Measurements from ENCODE around the gene PHTF2.

Gene PHTF2

DNA sequence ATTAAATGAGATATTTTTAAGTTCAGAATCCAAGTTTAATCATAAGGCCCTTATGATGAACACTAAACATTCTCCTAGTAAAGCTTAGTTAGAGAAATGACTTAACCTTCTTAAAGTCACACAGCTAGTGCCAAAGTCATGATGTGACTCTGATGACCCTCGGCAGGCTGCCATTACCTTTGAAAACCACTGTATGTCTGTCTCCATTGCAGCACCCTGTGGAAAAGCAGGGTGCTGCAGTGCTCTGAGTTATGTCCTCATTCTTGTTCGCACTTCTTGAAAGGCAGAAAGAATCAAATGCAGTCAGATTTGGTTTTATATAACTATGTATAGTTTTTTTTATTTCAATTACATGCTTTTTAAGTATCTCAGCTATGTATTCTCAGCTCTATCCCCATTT, 105.0 kb downstream of the PHTF2 start:
- peak; percentile 17 for TF ChIP-seq CTCF (IDR thresholded peaks at IDR 0.05; ENCODE audit: control extremely low read depth, extremely low read depth, low read depth, missing control alignments)
- peak; percentile 15 for DNase-seq (ENCODE audit: extremely low spot score)
- CTCF ChIA-PET, result interaction anchor here (0.6 to 1.6 kb wide), 6 partner anchors 8 to 252 kb away, joined by 3 to 4 read pairs (median 3); no protein-coding TSS in a partner anchor
- POLR2A ChIA-PET, result no interaction called here

DNA sequence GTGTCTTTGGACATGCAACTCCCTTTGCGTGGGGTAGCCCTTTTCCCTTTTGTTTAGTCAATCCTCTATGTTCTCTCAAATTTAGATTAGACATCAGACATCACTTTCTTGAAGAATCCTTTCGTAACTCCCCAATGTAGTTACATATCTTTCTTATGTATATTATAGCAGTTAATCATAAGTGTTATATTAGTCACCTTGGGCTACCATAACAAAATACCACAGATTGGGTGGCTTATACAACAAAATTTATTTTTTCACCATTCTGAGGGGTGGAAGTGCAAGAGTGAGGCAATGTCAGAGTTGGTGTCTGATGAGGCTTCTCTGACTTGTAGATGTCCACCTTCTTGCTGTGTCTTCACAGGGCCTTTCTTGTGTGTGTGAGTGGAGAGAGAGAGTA, 105.7 kb downstream of the PHTF2 start:
- TF ChIP-seq CTCF (IDR thresholded peaks at IDR 0.05; ENCODE audit: control extremely low read depth, extremely low read depth, low read depth, missing control alignments), result no peak
- POLR2A ChIA-PET, result no interaction called here

GRCh38 chr7:77907281-77907680, 108.7 kb downstream of the PHTF2 start:
- POLR2A ChIA-PET, result interaction anchor here (0.6 kb wide), 1 partner anchor 18 kb away, joined by 3 read pairs; no protein-coding TSS in a partner anchor
- TF ChIP-seq CTCF (IDR thresholded peaks at IDR 0.05; ENCODE audit: control extremely low read depth, extremely low read depth, low read depth, missing control alignments), result no peak
- CTCF ChIA-PET, result interaction anchor here (1.0 to 1.9 kb wide), 5 partner anchors 8 to 256 kb away, joined by 3 to 5 read pairs (median 4); no protein-coding TSS in a partner anchor
- no peak for DNase-seq (ENCODE audit: extremely low spot score)

More for the DNA sequence above, 105.7 kb downstream of the PHTF2 start:
- DNase-seq (ENCODE audit: extremely low spot score), result no peak
- CTCF ChIA-PET, result interaction anchor here (1.1 to 1.5 kb wide), 2 partner anchors 29 to 37 kb away, joined by 3 read pairs; no protein-coding TSS in a partner anchor

- ChIA-PET CTCF (interaction anchor here (0.7 to 0.9 kb wide), 2 partner anchors 13 to 22 kb away, joined by 3 read pairs; no protein-coding TSS in a partner anchor), POLR2A (no interaction called here)
- no peak for TF ChIP-seq CTCF (IDR thresholded peaks at IDR 0.05; ENCODE audit: control extremely low read depth, extremely low read depth, low read depth, missing control alignments)
- no peak for DNase-seq (ENCODE audit: extremely low spot score)
Observed at GRCh38 chr7:77908664-77909063, 110.1 kb downstream of the PHTF2 start.

DNA sequence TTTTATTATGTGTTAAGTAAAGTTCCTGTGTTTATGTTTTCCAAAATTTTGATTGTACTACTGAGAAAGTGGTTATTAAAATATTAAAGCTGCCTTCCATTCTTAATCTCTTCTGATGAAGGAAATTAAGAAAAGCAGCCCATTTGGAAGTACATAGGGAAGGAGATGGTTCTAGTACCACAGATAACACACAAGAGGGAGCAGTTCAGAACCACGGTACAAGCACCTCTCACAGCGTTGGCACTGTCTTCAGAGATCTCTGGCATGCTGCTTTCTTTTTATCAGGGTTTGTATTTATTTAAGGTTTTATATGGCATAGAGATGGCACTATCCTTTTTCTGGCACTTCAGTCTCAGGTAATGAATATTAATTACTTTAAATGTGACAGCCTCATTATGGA, 111.6 kb downstream of the PHTF2 start:
- ChIA-PET POLR2A (no interaction called here), CTCF (no interaction called here)
- no peak for DNase-seq (ENCODE audit: extremely low spot score)
- TF ChIP-seq CTCF (IDR thresholded peaks at IDR 0.05; ENCODE audit: control extremely low read depth, extremely low read depth, low read depth, missing control alignments), result no peak

- DNase-seq (ENCODE audit: extremely low spot score), result no peak
- CTCF ChIA-PET, result interaction anchor here (1.3 kb wide), 1 partner anchor 21 kb away, joined by 5 read pairs; no protein-coding TSS in a partner anchor
- TF ChIP-seq CTCF (IDR thresholded peaks at IDR 0.05; ENCODE audit: control extremely low read depth, extremely low read depth, low read depth, missing control alignments), result no peak
- POLR2A ChIA-PET, result no interaction called here
Observed at GRCh38 chr7:77912293-77912692, 113.7 kb downstream of the PHTF2 start.
